ENCODE data around the gene TMSB4X. TPM values are rescaled to one million over a fixed set of nuclear protein-coding genes. Genes with fewer than 3 reads are reported as not detected.
"Not testable (repeated sequence)": the region's sequence is repeated elsewhere in the genome, so short reads cannot be mapped to it uniquely, and the experiment has no call there.

TMSB4X gene
- total and polyA plus RNA-seq, 2 experiments from 2014 or later = 144 to 543 TPM

- Histone ChIP-seq H3K4me1 (ENCODE audit: low read depth) (no peaks in the 10 kb centered on the region), H3K27me3 (no peaks in the 10 kb centered on the region), H3K36me3 (no peaks in the 10 kb centered on the region), H3K9me3 (ENCODE audit: low read depth) (no peaks in the 10 kb centered on the region), H3K4me3 (no peak overlapping the region), H3K27ac (no peak overlapping the region)
- peak in 1 of 2 donors; percentile 56 for DNase-seq (ENCODE audit: low read depth in 1 of 2, low spot score in 1 of 2)
- TF ChIP-seq CTCF (IDR thresholded peaks at IDR 0.05; ENCODE audit: low read depth, low read length) = no peak
These were observed 18.0 kb upstream of the TMSB4X start for GRCh38 chrX:12956704-12957534.

DNA sequence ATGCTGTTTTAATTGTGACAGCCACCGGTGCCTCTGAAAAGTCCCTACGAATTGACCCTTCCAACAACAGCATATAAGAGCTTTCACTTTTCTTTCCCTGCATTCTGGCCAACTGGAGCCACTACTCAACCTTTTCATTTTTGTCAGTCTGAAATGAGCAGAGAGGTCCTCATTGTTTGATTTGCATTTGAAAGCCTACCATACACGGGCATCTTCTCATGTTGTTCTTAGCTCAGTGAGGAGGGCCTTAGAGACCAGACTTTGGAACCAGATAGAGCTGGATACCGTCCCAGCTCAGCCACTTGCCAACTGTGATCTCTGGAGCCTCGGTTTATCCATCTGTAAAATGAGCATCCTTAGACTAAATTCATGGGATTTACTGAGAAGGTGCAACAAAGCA, 16.9 kb upstream of the TMSB4X start:
- no peak for DNase-seq (ENCODE audit: low read depth in 1 of 2, low spot score in 1 of 2)
- no peak for TF ChIP-seq CTCF (IDR thresholded peaks at IDR 0.05; ENCODE audit: low read depth, low read length)

GRCh38 chrX:12958461-12958860, 16.4 kb upstream of the TMSB4X start:
- TF ChIP-seq CTCF (IDR thresholded peaks at IDR 0.05; ENCODE audit: low read depth, low read length) = no peak
- Histone ChIP-seq H3K27ac (no peak overlapping the region), H3K27me3 (no peaks in the 10 kb centered on the region), H3K4me1 (ENCODE audit: low read depth) (no peaks in the 10 kb centered on the region), H3K4me3 (no peak overlapping the region), H3K9me3 (ENCODE audit: low read depth) (no peaks in the 10 kb centered on the region), H3K36me3 (no peaks in the 10 kb centered on the region)
- DNase-seq (ENCODE audit: low read depth in 1 of 2, low spot score in 1 of 2) = no peak

More for the DNA sequence above, 16.9 kb upstream of the TMSB4X start:
- H3K9me3 ChIP-seq (ENCODE audit: low read depth) = no peaks in the 10 kb centered on the region
- H3K36me3 ChIP-seq = no peaks in the 10 kb centered on the region
- H3K27ac ChIP-seq = no peak overlapping the region
- no peak overlapping the region for H3K4me3 ChIP-seq
- no peaks in the 10 kb centered on the region for H3K27me3 ChIP-seq
- H3K4me1 ChIP-seq (ENCODE audit: low read depth) = no peaks in the 10 kb centered on the region

DNA sequence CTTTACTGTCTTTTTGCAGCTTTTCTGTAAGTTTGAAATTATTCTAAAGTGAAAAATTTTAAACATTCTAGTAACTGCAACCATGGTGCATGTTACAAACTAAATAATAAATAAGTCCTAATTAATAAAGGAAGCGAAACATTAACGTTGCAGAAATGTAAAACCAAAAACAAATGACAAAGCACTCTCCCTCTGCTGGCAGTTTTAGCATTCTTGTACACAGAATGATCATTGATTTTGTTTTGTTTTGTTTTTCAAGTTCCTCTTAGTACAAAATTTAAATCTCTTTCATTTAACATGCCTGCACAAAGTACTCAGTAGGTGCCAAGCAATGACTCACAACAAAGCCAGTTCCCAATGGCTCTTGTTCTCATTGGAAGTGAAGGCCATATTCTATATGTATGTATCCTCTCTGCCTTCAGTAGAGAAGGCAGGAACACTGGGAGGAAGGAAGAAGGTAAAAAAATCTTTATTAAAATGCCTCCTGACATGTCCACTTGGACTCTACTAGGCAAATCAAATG, 13.7 kb upstream of the TMSB4X start:
- H3K4me1 ChIP-seq (ENCODE audit: low read depth) = no peaks in the 10 kb centered on the region
- H3K36me3 ChIP-seq = no peaks in the 10 kb centered on the region
- no peak overlapping the region for H3K27ac ChIP-seq
- no peaks in the 10 kb centered on the region for H3K9me3 ChIP-seq (ENCODE audit: low read depth)
- DNase-seq (ENCODE audit: low read depth in 1 of 2, low spot score in 1 of 2) = no peak
- H3K4me3 ChIP-seq = no peak overlapping the region
- no peak for TF ChIP-seq CTCF (IDR thresholded peaks at IDR 0.05; ENCODE audit: low read depth, low read length)
- H3K27me3 ChIP-seq = no peaks in the 10 kb centered on the region

- no peak for DNase-seq (ENCODE audit: low read depth in 1 of 2, low spot score in 1 of 2)
- Histone ChIP-seq H3K27me3 (no peaks in the 10 kb centered on the region), H3K36me3 (no peaks in the 10 kb centered on the region), H3K9me3 (ENCODE audit: low read depth) (no peaks in the 10 kb centered on the region), H3K27ac (no peak overlapping the region), H3K4me3 (no peak overlapping the region), H3K4me1 (ENCODE audit: low read depth) (no peaks in the 10 kb centered on the region)
- no peak for TF ChIP-seq CTCF (IDR thresholded peaks at IDR 0.05; ENCODE audit: low read depth, low read length)
These were observed 12.8 kb upstream of the TMSB4X start for GRCh38 chrX:12962041-12962504.

DNA sequence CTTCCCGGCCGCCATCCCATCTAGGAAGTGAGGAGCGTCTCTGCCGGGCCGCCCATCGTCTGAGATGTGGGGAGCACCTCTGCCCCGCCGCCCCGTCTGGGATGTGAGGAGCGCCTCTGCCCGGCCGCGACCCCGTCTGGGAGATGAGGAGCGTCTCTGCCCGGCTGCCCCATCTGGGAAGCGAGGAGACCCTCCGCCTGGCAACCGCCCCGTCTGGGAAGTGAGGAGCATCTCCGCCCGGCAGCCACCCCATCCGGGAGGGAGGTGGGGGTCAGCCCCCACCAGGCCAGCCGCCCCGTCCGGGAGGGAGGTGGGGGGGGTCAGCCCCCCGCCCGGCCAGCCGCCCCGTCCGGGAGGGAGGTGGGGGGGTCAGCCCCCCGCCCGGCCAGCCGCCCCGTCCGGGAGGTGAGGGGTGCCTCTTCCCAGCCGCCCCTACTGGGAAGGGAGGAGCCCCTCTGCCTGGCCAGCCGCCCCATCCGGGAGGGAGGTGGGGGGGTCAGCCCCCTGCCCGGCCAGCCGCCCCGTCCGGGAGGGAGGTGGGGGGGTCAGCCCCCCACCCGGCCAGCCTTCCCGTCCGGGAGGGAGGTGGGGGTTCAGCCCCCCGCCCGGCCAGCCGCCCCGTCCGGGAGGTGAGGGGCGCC, 11.6 kb upstream of the TMSB4X start:
- not testable (repeated sequence) for H3K4me1 ChIP-seq (ENCODE audit: low read depth); H3K4me3 ChIP-seq; H3K27me3 ChIP-seq; H3K27ac ChIP-seq; H3K9me3 ChIP-seq (ENCODE audit: low read depth); DNase-seq (ENCODE audit: low read depth in 1 of 2, low spot score in 1 of 2); H3K36me3 ChIP-seq

Data from cardiac muscle cell (in vitro differentiated cells and primary cell).